ENCODE results near the gene DFFA. TPM values are rescaled to one million over a fixed set of nuclear protein-coding genes. Genes with fewer than 3 reads are reported as not detected.

Gene DFFA
- 28.7 and 52.2 TPM in 2 replicates for total RNA-seq

DNA sequence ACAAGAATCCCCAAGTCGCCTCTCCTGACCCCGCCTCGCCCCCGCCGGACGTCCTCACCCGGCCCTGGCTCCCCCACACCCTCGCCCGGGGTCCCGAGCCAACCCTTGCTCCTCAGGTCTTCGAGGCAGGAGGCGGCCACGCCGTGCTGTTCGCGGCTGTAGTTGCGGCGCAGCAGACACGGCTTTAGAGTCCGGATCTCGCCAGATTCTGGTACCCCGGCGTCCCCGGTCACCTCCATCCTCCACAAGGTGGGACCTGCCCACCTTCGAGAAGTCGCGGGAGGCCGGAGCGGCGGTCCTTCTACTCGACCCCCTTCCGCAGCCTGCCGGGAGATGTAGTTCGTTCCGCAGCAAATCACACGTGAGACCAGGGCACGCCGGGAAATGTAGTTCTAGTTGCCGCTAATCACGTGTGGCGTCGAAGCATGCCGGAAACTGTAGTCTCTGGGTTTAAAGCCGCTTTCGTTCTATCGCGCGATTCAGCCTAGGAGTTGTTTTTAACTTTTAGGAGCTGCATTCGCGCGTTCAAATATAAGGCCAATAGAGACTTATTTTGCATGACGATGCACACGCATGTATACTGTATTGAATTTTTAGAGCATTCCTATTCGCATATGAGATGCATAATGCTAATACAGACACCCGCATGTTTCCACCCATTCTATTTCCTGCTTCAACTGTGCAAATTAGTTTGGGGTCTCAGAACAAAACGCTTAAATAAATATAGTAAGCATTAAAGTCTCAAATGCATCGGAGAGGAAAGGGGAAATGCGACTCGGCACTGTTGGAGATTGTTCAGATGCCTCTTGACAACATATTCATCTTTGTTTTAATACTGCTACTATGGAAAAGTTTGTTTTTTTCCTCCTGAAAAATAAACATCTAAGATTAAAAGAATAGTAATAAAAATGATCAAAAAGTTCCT lies at the start of gene DFFA:
Gene DFFA (minus strand): TSS at position 310 of the 925 bp plus-strand sequence. CDS start 71 bp downstream, at position 239.
- TF ChIP-seq, protein P1, sequence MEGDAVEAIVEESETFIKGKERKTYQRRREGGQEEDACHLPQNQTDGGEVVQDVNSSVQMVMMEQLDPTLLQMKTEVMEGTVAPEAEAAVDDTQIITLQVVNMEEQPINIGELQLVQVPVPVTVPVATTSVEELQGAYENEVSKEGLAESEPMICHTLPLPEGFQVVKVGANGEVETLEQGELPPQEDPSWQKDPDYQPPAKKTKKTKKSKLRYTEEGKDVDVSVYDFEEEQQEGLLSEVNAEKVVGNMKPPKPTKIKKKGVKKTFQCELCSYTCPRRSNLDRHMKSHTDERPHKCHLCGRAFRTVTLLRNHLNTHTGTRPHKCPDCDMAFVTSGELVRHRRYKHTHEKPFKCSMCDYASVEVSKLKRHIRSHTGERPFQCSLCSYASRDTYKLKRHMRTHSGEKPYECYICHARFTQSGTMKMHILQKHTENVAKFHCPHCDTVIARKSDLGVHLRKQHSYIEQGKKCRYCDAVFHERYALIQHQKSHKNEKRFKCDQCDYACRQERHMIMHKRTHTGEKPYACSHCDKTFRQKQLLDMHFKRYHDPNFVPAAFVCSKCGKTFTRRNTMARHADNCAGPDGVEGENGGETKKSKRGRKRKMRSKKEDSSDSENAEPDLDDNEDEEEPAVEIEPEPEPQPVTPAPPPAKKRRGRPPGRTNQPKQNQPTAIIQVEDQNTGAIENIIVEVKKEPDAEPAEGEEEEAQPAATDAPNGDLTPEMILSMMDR (IDR thresholded peaks at IDR 0.05; ENCODE audit: insufficient read depth, low read depth, low read length) = no peak
- H3K4me3 ChIP-seq (ENCODE audit: low read depth, low read length) = peak within 1 kb of the TSS; percentile 90
- peak; percentile 96 for DNase-seq (ENCODE audit: low read depth)

GRCh38 chr1:10521537-10522157 lies 49.3 kb upstream of the DFFA start:
- DNase-seq (ENCODE audit: low read depth) = no peak
- TF ChIP-seq, protein P1 (IDR thresholded peaks at IDR 0.05; ENCODE audit: insufficient read depth, low read depth, low read length) = no peak
- no peak overlapping the region for H3K4me3 ChIP-seq (ENCODE audit: low read depth, low read length)

DNA sequence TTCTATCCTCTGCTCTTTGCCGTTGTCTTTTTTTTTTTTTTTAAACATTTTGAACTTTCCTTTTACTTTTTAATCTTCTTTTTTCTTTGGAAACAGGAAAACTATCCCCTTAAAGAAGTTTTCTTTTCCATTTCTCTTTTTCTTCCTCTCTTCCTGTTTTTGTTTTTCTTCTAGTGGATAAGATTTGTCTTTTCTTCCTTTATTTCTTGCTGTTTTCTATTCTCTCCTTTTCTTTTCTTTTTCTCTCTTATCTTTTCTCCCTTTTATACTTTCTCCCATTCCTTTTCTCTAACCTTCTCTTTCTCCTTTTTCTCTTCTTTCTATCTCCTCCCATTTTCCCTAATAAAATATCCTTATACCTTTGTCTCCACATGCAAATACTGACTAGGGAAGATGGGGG lies 48.6 kb upstream of the DFFA start:
- TF ChIP-seq, protein P1 (IDR thresholded peaks at IDR 0.05; ENCODE audit: insufficient read depth, low read depth, low read length) = no peak
- H3K4me3 ChIP-seq (ENCODE audit: low read depth, low read length) = no peak overlapping the region
- DNase-seq (ENCODE audit: low read depth) = no peak

GRCh38 chr1:10520497-10520896 lies 48.2 kb upstream of the DFFA start:
- H3K4me3 ChIP-seq (ENCODE audit: low read depth, low read length) = no peak overlapping the region
- no peak for DNase-seq (ENCODE audit: low read depth)
- TF ChIP-seq, protein P1 (IDR thresholded peaks at IDR 0.05; ENCODE audit: insufficient read depth, low read depth, low read length) = no peak

- TF ChIP-seq, protein P1 (IDR thresholded peaks at IDR 0.05; ENCODE audit: insufficient read depth, low read depth, low read length) = no peak
- no peak for DNase-seq (ENCODE audit: low read depth)
- no peak overlapping the region for H3K4me3 ChIP-seq (ENCODE audit: low read depth, low read length)
These were observed 46.7 kb upstream of the DFFA start for GRCh38 chr1:10519016-10519417.

DNA sequence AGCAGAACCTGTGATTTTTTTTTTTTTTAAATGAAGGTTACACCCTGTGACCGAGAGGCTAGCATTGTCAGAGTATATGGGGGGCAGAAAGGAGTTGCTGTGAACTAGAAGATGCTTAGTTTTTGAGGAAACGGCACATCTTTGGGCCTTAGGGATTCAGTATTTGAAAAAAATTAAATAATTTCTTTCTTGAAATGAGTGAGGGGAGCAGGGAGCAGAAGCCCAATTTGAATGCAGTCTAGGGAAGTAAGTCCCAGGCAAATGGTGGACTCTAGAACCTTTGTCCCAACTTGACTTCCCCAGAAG lies 45.3 kb upstream of the DFFA start:
- DNase-seq (ENCODE audit: low read depth) = no peak
- TF ChIP-seq, protein P1 (IDR thresholded peaks at IDR 0.05; ENCODE audit: insufficient read depth, low read depth, low read length) = no peak
- no peak overlapping the region for H3K4me3 ChIP-seq (ENCODE audit: low read depth, low read length)
